ENCODE measurements around the gene FTO.

Gene FTO

DNA sequence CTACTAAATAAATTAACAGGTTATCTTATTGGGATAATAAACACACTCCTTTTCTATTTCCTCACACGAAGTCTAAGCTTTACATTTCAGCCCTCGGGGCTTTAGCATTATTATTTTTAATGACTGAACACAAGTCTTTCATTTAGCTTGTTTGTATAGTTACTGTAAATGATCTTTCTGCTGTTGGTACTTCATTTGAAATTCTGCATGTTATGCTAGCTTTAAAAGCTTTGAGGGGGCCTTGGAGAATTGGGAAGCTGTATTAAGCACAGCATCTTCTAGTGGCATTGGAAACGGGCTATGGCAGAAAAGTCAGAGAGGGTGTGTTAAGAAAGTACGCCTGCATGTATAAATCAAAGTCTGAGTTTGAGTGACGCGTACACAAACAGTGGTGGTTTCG, 243.7 kb downstream of the FTO start:
- POLR2A ChIA-PET, result no interaction called here
- no peak for TF ChIP-seq CTCF (IDR thresholded peaks at IDR 0.05; ENCODE audit: insufficient read depth, low read length, missing control alignments)
- CTCF ChIA-PET, result interaction anchor here (0.8 to 4.7 kb wide), 4 partner anchors 11 to 1517 kb away, joined by 3 to 35 read pairs (median 4); no protein-coding TSS in a partner anchor
- DNase-seq (ENCODE audit: low read depth, low spot score), result no peak
- no peak overlapping the region for H3K4me3 ChIP-seq (ENCODE audit: low read depth, low read length)

DNA sequence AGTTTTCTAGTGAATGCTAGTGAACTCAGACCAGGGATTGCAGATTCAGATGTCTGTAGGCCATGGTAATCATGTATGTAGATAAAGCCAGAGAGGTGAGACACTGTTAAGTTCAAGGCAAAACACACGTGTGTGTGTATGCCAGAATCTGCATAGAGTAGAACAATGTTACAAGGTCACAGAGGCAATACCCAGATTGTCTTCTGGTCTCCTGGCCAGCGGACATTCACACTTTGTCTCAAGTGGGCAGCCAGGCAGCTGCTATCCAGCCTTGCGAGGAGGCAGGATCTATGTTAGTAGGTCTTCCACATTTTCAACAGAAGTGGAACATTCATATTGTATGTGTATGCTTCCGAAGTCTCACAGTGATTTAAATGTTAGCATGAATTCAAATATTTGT, 244.4 kb downstream of the FTO start:
- POLR2A ChIA-PET, result no interaction called here
- CTCF ChIA-PET, result interaction anchor here (0.8 to 2.0 kb wide), 3 partner anchors 10 to 1516 kb away, joined by 3 to 5 read pairs (median 4); no protein-coding TSS in a partner anchor
- DNase-seq (ENCODE audit: low read depth, low spot score), result no peak
- TF ChIP-seq CTCF (IDR thresholded peaks at IDR 0.05; ENCODE audit: insufficient read depth, low read length, missing control alignments), result no peak
- H3K4me3 ChIP-seq (ENCODE audit: low read depth, low read length), result no peak overlapping the region

DNA sequence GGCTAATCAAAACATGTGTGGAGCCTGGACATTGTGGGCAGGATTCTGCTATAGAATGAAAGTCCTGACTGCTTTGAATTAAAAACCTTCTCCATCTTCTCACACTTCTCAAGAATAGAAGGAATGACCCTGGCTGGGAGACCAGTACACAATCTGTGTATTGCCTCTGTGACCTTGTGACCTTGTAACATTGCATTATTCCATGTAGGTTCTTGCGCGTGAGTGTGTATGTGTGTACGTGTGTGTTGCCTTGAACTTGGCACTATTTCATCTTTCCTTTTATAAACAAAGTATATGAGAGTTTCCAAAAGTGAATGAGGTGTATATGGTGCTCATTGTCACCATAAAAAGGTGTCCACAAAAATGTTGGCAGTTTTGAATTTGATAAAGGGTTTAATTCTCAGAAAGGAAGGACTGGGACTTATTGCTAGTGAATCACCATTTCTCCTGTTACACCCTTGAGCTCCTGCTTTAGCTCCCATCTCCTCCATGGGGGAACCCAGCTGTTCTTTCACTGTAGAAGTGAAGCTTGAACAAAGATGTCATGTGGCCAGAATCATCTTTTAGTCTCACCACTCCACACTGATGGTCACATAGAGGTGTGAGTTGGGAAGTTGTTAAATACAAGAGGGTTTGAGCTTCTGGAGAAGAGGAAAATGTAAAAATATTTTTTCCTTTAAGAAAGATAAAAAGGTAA, 244.9 kb downstream of the FTO start:
- CTCF ChIA-PET, result interaction anchor here (0.8 to 2.0 kb wide), 2 partner anchors 172 to 1516 kb away, joined by 3 to 4 read pairs; no protein-coding TSS in a partner anchor
- no peak for TF ChIP-seq CTCF (IDR thresholded peaks at IDR 0.05; ENCODE audit: insufficient read depth, low read length, missing control alignments)
- no peak overlapping the region for H3K4me3 ChIP-seq (ENCODE audit: low read depth, low read length)
- DNase-seq (ENCODE audit: low read depth, low spot score), result no peak
- POLR2A ChIA-PET, result no interaction called here

- TF ChIP-seq CTCF (IDR thresholded peaks at IDR 0.05; ENCODE audit: insufficient read depth, low read length, missing control alignments), result no peak
- POLR2A ChIA-PET, result no interaction called here
- CTCF ChIA-PET, result interaction anchor here (0.8 to 2.0 kb wide), 6 partner anchors 10 to 1515 kb away, joined by 3 to 4 read pairs (median 4); no protein-coding TSS in a partner anchor
- no peak overlapping the region for H3K4me3 ChIP-seq (ENCODE audit: low read depth, low read length)
- DNase-seq (ENCODE audit: low read depth, low spot score), result no peak
Measured at GRCh38 chr16:53949715-53950410, 245.9 kb downstream of the FTO start.

- CTCF ChIA-PET, result interaction anchor here (1.0 to 1.4 kb wide), 4 partner anchors 11 to 22 kb away, joined by 3 to 4 read pairs (median 3); no protein-coding TSS in a partner anchor
- no peak for TF ChIP-seq CTCF (IDR thresholded peaks at IDR 0.05; ENCODE audit: insufficient read depth, low read length, missing control alignments)
- no peak for DNase-seq (ENCODE audit: low read depth, low spot score)
- POLR2A ChIA-PET, result no interaction called here
- H3K4me3 ChIP-seq (ENCODE audit: low read depth, low read length), result no peak overlapping the region
Measured at GRCh38 chr16:53950677-53951076, 246.7 kb downstream of the FTO start.
